Measurements from ENCODE around the gene MYL12B.

DNA sequence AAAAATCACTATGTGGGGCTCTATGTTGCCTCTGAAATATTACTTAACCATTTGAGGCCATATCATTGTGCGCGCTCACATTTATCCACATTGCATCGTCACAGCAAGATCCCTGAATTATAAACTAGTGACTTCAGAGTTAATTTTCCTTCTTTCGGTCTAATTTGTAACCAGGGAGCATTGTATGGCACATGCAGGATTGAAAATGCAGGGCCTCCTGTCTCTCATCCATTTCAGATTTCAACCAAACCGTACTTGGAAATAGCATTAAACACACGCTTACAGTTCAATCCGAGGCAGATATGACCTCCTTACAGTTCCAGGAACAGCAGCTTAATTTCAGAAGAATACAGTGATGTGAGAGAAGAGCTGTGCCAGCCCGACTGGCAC is 42.7 kb upstream of the MYL12B start:
- TF ChIP-seq TAF1 (IDR thresholded peaks at IDR 0.05; ENCODE audit: borderline replicate concordance, low read depth, low read length) (no peak), POLR2A (IDR thresholded peaks at IDR 0.05; ENCODE audit: low read depth, low read length) (no peak), POLR2AphosphoS5 (IDR thresholded peaks at IDR 0.05; ENCODE audit: low read depth, low read length) (no peak)

Data from GM12892 (cell line).